ENCODE results near the gene RGS19.

DNA sequence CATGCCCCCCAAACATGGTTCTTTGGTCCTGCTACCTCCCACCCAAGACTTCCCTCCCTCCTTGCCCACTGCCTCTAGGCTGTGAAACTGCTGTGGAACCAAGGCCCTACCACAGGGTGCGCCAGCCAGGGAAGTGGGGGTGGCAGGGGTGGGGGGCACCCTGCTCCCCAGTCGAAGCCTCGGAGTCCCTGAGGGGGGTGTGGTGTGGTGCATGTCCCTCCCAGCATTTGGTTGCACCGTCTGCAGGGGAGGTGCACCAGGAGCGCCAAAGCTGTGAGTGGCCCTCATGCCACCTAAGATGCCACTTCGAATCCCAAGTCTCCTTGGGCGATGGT is 1.8 kb downstream of the RGS19 start:
- TF ChIP-seq, protein P1, sequence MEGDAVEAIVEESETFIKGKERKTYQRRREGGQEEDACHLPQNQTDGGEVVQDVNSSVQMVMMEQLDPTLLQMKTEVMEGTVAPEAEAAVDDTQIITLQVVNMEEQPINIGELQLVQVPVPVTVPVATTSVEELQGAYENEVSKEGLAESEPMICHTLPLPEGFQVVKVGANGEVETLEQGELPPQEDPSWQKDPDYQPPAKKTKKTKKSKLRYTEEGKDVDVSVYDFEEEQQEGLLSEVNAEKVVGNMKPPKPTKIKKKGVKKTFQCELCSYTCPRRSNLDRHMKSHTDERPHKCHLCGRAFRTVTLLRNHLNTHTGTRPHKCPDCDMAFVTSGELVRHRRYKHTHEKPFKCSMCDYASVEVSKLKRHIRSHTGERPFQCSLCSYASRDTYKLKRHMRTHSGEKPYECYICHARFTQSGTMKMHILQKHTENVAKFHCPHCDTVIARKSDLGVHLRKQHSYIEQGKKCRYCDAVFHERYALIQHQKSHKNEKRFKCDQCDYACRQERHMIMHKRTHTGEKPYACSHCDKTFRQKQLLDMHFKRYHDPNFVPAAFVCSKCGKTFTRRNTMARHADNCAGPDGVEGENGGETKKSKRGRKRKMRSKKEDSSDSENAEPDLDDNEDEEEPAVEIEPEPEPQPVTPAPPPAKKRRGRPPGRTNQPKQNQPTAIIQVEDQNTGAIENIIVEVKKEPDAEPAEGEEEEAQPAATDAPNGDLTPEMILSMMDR (IDR thresholded peaks at IDR 0.05), result no peak
- no peak for TF ChIP-seq POLR2A (IDR thresholded peaks at IDR 0.05)
